SU-DHL-6 (cell line): ENCODE measurements around the gene ABCC3.
A peak's percentile ranks its signal among the peaks of the same experiment; 100 is the strongest.

ENCODE experiments used
- H2AFZ ChIP-seq: fragments of 200-600 bp; sonication (generic); 2 replicates; pipeline ENCODE4 v1.6.1; 2014; ENCODE audit warnings: low read depth, mild to moderate bottlenecking, moderate library complexity, mixed read lengths, antibody characterized with exemption, low read length; ENCODE audit not compliant: severe bottlenecking
- H3F3A ChIP-seq: fragments of 200-600 bp; shearing (Covaris generic); 2 replicates; pipeline ENCODE4 v1.6.0; 2016; ENCODE audit warnings: antibody characterized with exemption, mild to moderate bottlenecking; ENCODE audit not compliant: insufficient read depth
- H3K27ac ChIP-seq: fragments of 200-600 bp; sonication (generic); 2 replicates; pipeline ENCODE4 v1.5.1; 2016; ENCODE audit warnings: low read depth, mild to moderate bottlenecking, low read length, moderate library complexity, mixed read lengths
- H3K27me3 ChIP-seq: fragments of 200-600 bp; sonication (generic), shearing (Covaris generic); 2 replicates; pipeline ENCODE4 v1.6.0; 2014; ENCODE audit warnings: mild to moderate bottlenecking, low read length
- H3K36me3 ChIP-seq: fragments of 200-600 bp; sonication (generic); 2 replicates; pipeline ENCODE4 v1.6.1; 2014; ENCODE audit warnings: mild to moderate bottlenecking, low read length, mixed read lengths
- H3K4me2 ChIP-seq: fragments of 300-600, 200-600 bp; shearing (Covaris generic), sonication (generic); 2 replicates; pipeline ENCODE4 v1.6.0; 2014; ENCODE audit warnings: low read length, low read depth, mild to moderate bottlenecking; ENCODE audit not compliant: poor library complexity, severe bottlenecking
- H3K4me3 ChIP-seq: fragments of 200-600 bp; sonication (generic); 2 replicates; pipeline ENCODE4 v1.5.1; 2014; ENCODE audit warnings: antibody characterized with exemption, low read length, mild to moderate bottlenecking, mixed read lengths; ENCODE audit not compliant: insufficient read depth, poor library complexity, severe bottlenecking
- H3K79me2 ChIP-seq: fragments of 200-600 bp; sonication (generic); 2 replicates; pipeline ENCODE4 v1.6.1; 2014; ENCODE audit warnings: mild to moderate bottlenecking, low read length, moderate library complexity; ENCODE audit not compliant: insufficient read depth
- H3K9ac ChIP-seq: fragments of 200-600 bp; sonication (generic); 2 replicates; pipeline ENCODE4 v1.7.0; 2014; ENCODE audit warnings: mild to moderate bottlenecking, low read length
- H3K9me2 ChIP-seq: fragments of 200-600 bp; sonication (generic); replicated peaks from 2 replicates; pipeline ENCODE4 v1.6.1; 2014; ENCODE audit warnings: low read length; ENCODE audit not compliant: insufficient read depth
- H3K9me3 ChIP-seq: fragments of 200-600 bp; sonication (generic); 2 replicates; pipeline ENCODE4 v1.6.1; 2014; ENCODE audit warnings: low read length, mixed read lengths; ENCODE audit not compliant: insufficient read depth
- H4K20me1 ChIP-seq: fragments of 200-600 bp; sonication (generic); 2 replicates; pipeline ENCODE4 v1.6.1; 2014; ENCODE audit warnings: low read depth, mild to moderate bottlenecking, antibody characterized with exemption, low read length, moderate library complexity, mixed read lengths
- EZH2phosphoT487 ChIP-seq: fragments of 200-600 bp; sonication (generic), shearing (Covaris generic); conservative IDR thresholded peaks from 2 replicates; pipeline ENCODE4 v1.6.1; 2018; ENCODE audit warnings: mild to moderate bottlenecking, antibody characterized with exemption, low read length, moderate library complexity, mixed read lengths
- TF ChIP-seq, protein P1 (sequence below): fragments of 200-600 bp; sonication (generic); IDR thresholded peaks from one replicate; pipeline ENCODE4 v1.5.1; 2017; ENCODE audit warnings: antibody characterized with exemption, mild to moderate bottlenecking, low read length, moderate library complexity; ENCODE audit not compliant: insufficient read depth, poor library complexity, severe bottlenecking

The ABCC3 gene

GRCh38 chr17:50625032-50625871 lies 9.4 kb upstream of the ABCC3 start:
- Histone ChIP-seq H3K4me2 (no peak overlapping the region), H3K9ac (no peak overlapping the region), H3K27me3 (no peaks in the 10 kb centered on the region), H4K20me1 (no peaks in the 10 kb centered on the region), H3K9me3 (no peaks in the 10 kb centered on the region), H2AFZ (no peak overlapping the region), H3K27ac (no peak overlapping the region), H3F3A (no peaks in the 10 kb centered on the region), H3K36me3 (no peaks in the 10 kb centered on the region), H3K9me2 (no peaks in the 10 kb centered on the region), H3K4me3 (no peak overlapping the region), H3K79me2 (no peaks in the 10 kb centered on the region)
- no peak for TF ChIP-seq EZH2phosphoT487
- TF ChIP-seq, protein P1, sequence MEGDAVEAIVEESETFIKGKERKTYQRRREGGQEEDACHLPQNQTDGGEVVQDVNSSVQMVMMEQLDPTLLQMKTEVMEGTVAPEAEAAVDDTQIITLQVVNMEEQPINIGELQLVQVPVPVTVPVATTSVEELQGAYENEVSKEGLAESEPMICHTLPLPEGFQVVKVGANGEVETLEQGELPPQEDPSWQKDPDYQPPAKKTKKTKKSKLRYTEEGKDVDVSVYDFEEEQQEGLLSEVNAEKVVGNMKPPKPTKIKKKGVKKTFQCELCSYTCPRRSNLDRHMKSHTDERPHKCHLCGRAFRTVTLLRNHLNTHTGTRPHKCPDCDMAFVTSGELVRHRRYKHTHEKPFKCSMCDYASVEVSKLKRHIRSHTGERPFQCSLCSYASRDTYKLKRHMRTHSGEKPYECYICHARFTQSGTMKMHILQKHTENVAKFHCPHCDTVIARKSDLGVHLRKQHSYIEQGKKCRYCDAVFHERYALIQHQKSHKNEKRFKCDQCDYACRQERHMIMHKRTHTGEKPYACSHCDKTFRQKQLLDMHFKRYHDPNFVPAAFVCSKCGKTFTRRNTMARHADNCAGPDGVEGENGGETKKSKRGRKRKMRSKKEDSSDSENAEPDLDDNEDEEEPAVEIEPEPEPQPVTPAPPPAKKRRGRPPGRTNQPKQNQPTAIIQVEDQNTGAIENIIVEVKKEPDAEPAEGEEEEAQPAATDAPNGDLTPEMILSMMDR = no peak

DNA sequence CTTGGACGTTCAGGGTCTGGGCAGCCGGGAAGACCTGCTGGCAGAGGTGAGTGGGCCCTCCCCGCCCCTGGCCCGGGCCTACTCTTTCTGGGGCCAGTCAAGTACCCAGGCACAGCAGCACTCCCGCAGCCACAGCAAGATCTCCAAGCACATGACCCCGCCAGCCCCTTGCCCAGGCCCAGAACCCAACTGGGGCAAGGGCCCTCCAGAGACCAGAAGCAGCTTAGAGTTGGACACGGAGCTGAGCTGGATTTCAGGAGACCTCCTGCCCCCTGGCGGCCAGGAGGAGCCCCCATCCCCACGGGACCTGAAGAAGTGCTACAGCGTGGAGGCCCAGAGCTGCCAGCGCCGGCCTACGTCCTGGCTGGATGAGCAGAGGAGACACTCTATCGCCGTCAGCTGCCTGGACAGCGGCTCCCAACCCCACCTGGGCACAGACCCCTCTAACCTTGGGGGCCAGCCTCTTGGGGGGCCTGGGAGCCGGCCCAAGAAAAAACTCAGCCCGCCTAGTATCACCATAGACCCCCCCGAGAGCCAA lies 8.6 kb upstream of the ABCC3 start:
- Histone ChIP-seq H3K4me3 (no peak overlapping the region), H3K4me2 (no peak overlapping the region), H3F3A (no peaks in the 10 kb centered on the region), H3K9me3 (no peaks in the 10 kb centered on the region), H4K20me1 (no peaks in the 10 kb centered on the region), H3K27me3 (no peaks in the 10 kb centered on the region), H3K9ac (no peak overlapping the region), H2AFZ (no peak overlapping the region), H3K36me3 (no peaks in the 10 kb centered on the region), H3K9me2 (no peaks in the 10 kb centered on the region), H3K79me2 (no peaks in the 10 kb centered on the region), H3K27ac (no peak overlapping the region)
- TF ChIP-seq, protein P1 = peak; percentile 53
- no peak for TF ChIP-seq EZH2phosphoT487

DNA sequence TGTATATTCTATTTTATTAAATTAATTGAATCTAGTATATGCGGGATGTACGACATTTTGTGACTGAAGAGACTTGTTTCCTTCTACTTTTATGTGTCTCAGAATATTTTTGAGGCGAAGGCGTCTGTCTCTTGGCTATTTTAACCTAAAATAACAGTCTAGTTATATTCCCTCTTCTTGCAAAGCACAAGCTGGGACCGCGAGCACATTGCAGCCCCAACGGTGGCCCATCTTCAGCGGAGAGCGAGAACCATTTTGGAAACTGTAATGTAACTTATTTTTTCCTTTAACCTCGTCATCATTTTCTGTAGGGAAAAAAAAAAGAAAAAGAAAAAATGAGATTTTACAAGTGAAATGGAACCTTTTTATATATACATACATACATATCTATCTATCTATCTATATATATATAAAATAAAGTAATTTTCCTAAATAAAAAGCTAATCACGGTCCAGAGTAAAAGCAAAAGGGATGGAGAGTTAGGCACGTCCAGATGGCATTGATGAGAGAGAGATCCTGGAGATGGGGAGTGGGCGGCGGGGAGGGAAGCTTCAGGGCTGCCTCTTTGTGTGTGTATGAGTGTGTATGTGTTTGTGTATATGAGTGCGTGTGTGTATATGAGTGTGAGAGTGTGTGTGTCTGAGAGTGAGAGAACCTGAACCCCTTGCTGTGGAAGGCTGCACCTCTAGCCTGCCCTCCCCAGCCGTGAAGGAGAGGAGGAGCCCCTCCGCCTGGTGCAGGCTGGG lies 7.5 kb upstream of the ABCC3 start:
- no peaks in the 10 kb centered on the region for H3F3A ChIP-seq
- no peaks in the 10 kb centered on the region for H3K36me3 ChIP-seq
- no peak overlapping the region for H2AFZ ChIP-seq
- TF ChIP-seq EZH2phosphoT487 = no peak
- TF ChIP-seq, protein P1 = no peak
- no peaks in the 10 kb centered on the region for H3K9me2 ChIP-seq
- H3K9ac ChIP-seq = no peak overlapping the region
- no peaks in the 10 kb centered on the region for H3K79me2 ChIP-seq
- no peaks in the 10 kb centered on the region for H4K20me1 ChIP-seq
- no peak overlapping the region for H3K27ac ChIP-seq
- no peaks in the 10 kb centered on the region for H3K9me3 ChIP-seq
- no peak overlapping the region for H3K4me2 ChIP-seq
- H3K4me3 ChIP-seq = no peak overlapping the region
- H3K27me3 ChIP-seq = no peaks in the 10 kb centered on the region
